ENCODE results near the gene SLC6A4.
"Not testable (repeated sequence)": the region's sequence is repeated elsewhere in the genome, so short reads cannot be mapped to it uniquely, and the experiment has no call there.

The SLC6A4 gene

GRCh38 chr17:30241051-30241450, 5.6 kb upstream of the SLC6A4 start:
- no peak for DNase-seq (ENCODE audit: low read depth)
- H3K4me3 ChIP-seq (ENCODE audit: low read depth, low read length), result no peak overlapping the region

- no peak for DNase-seq (ENCODE audit: low read depth)
- no peak overlapping the region for H3K4me3 ChIP-seq (ENCODE audit: low read depth, low read length)
Observed at GRCh38 chr17:30240177-30240576, 4.7 kb upstream of the SLC6A4 start.

DNA sequence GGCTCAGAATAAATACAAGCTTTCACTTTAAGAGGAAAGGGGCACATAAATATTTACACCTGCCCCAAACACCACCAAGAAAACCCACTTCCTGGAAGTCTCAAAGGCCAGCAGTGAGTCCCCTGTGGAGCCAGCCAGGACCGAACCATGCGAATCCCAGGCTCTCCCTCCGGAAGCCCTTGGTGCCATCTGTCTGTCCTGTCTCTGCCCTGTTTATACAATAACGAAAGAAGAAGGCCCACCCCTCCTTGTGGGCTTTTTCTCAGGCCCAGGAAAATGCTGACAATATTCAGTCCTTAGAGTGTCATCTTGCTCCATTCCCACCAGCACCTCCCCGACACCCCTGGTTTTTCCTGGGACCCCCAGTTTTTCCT, 3.6 kb upstream of the SLC6A4 start:
- no peak for DNase-seq (ENCODE audit: low read depth)
- H3K4me3 ChIP-seq (ENCODE audit: low read depth, low read length), result no peak overlapping the region

DNA sequence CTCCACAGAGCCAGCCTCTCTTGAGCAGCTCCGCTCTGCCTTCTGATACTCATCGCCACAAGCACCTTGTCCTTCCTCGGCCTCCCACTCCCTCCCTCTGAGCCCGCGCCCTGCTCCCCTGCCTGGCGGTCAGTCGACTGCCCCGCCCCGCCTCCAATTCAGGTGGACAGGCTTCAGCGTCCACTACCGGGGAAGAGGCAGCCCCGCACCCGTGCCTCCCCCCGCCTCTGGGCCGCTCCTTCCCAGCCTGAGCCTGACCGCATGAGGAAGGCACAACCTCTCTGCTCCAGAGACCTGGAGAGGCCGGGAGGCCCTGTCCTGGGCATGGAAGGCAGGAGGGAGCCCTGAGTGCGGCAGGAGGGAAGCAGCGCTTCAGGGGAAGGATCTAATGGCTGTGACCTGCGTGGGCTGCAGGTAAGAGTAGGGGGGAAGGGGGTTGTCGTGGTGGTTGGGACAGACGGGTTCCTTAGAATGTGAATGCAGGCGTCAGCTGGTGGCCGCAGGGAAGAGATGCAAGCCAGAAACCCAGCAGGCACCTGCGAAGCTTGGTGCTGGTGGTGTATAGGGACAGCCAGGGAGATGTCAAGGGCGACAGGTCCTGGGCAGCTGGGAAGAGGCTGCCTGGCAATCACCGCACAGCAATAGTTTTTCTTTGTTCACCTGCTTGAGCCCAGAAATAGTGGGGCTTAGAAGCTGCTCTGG, 3.0 kb upstream of the SLC6A4 start:
- no peak overlapping the region for H3K4me3 ChIP-seq (ENCODE audit: low read depth, low read length)
- no peak for DNase-seq (ENCODE audit: low read depth)

DNA sequence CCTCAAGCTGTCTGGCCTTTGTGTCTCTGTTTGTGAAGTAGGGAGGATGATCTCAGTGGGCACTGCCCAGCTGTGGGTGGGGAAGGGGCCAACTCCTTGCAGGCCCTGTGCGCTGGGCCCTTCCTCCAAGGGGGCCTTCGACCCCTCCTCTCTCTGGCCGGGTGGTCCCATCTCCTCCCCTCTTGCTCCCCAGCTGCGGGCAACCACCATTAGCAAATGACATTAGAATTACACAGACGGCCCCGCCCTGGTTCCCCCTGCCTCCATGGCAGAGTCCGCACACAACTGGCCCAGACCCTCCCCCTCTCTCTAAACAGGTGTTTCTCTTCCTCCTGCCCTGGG, 2.5 kb upstream of the SLC6A4 start:
- DNase-seq (ENCODE audit: low read depth), result no peak
- no peak overlapping the region for H3K4me3 ChIP-seq (ENCODE audit: low read depth, low read length)

DNA sequence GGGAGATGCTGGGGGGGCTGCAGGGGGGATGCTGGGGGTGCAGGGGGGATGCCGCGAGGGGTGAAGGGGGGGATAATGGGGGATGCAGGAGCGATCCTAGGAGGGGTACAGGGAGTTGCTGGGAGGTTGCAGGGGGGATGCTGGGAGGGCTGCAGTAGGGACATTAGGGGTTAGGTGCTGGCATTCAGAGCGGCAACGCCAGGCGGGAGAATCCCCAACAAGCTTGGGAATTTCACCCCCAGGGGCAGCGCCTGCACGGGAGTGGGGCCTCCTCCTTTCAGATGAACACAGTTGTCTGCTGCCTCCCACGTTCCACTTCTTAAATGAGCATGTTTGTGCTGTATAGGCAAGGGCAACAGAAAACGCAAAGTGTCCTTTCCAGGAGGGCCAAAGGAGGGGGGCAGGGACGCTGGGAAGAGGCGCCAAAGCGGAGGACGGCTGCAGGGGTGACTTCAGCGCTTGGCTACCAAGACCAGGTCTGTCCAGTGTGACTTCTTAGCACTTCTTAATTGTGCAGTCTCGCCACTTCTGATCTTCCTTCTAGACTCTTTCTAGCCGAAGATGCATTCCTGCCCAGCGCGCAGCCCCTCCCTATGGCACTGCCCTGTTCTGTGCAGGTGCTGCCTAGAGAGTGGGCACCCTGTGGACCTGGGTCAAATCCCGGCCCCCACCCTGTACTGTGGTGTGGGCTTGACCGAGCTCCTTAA, 2.0 kb upstream of the SLC6A4 start:
- DNase-seq (ENCODE audit: low read depth), result no peak
- no peak overlapping the region for H3K4me3 ChIP-seq (ENCODE audit: low read depth, low read length)

DNA sequence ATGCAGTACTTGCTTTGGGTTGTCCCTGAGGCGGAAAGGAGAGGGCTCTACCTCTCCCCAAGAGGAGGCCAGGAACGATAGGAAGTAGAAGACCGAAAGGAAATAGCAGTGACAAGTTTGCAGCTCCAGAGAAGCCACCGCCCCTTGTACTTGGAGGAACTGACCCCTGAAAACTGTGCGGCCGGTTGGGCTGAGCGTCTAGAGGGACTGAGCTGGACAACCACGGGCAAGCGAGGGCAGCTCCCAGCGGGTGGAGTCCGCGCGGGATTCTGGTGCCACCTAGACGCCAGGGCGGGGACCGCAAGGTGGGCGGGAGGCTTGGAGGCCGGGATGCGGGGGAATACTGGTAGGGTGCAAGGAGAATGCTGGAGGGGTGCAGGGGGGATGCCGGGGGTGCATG, 1.3 kb upstream of the SLC6A4 start:
- H3K4me3 ChIP-seq (ENCODE audit: low read depth, low read length), result peak overlapping the region; percentile 20
- no peak for DNase-seq (ENCODE audit: low read depth)

DNA sequence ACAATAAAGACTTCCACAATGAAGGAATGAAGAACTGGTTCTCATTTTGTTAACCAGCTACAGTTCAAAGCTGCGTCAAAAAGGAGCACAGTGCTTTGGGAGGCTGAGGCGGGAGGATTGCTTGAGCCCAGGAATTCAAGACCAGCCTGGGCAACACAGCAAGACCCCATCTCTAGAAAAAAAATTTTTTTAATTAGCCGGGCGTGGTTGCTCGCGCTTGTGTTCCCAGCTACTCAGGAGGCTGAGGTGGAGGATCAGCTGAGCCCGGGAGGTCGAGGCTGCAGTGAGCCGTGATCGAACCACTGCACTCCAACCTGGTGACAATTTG, 764 bp upstream of the SLC6A4 start:
- no peak for DNase-seq (ENCODE audit: low read depth)
- H3K4me3 ChIP-seq (ENCODE audit: low read depth, low read length), result peak overlapping the region; percentile 49

DNA sequence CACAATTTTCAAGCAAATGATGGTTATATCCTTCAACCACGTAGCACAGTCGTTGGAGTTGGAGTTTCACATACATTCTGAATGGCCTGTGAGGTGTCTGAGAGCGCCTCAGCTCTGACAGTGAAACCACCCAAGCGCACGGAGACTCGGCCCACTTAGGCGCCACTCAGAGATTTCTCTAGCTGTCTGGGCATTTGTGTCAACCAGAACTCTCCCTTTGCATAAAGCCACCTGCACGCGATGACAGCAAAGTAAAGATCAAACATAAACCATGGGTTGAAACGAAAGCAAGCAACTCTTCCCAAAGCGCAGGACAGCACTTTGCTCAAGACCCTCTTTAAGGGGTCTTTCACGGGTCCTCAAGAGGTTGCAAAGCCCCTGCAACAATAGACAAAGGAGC, 533 bp downstream of the SLC6A4 start:
- peak overlapping the region; percentile 49 for H3K4me3 ChIP-seq (ENCODE audit: low read depth, low read length)

DNA sequence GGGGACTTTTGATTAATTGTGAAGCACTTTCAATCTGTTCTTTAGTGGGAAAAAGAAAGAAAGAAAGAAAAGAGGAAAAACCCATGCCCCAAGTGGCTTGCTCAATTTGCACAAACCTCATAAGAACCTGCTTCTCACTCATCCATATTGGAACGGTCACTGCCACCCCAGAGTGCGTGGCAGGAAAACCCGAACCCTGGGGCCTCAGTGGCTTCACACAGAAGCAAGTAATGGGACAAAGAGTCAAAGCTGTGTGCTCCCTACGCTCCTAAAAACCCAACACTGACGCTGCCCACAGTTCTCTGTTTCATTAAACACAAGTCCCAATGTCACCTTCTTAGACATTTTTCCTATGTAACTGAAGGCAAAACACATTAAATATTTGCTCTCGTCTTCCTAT, 1.2 kb downstream of the SLC6A4 start:
- DNase-seq (ENCODE audit: low read depth), result no peak
- H3K4me3 ChIP-seq (ENCODE audit: low read depth, low read length), result no peak overlapping the region

More for the DNA sequence above, 533 bp downstream of the SLC6A4 start:
- DNase-seq (ENCODE audit: low read depth), result no peak

DNA sequence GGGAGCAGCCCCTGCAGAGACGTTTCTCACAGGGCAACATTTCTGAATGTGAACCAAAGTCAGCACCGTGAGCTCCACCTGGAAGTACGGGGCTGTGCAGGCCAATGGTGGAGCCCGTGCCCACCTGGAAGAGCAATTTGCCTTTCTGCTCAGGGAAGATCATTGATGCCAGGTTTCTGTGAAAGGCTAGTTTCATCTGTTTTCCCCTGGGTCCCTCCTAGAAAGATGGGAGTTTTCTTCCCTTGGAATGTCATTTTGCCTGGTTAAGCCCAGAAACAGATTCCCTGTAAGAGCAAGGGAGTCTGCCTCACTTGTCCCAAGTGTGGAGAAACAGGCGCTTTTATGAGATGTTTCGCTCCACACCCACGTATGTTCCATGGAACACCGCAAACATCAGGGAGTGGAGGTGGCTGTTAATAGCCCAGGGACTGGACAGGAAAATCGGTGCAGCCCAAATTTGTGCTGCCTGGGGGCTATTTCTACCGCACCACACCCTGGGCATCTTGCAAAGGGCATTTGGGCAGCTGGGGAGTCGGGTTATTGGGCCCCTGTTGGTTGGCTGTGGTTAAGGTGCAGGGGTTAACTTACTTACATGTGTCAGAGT, 2.6 kb downstream of the SLC6A4 start:
- DNase-seq (ENCODE audit: low read depth), result no peak
- H3K4me3 ChIP-seq (ENCODE audit: low read depth, low read length), result no peak overlapping the region

- no peak overlapping the region for H3K4me3 ChIP-seq (ENCODE audit: low read depth, low read length)
- DNase-seq (ENCODE audit: low read depth), result no peak
Observed at GRCh38 chr17:30232015-30232823, 3.3 kb downstream of the SLC6A4 start.

- DNase-seq (ENCODE audit: low read depth), result no peak
- no peak overlapping the region for H3K4me3 ChIP-seq (ENCODE audit: low read depth, low read length)
Observed at GRCh38 chr17:30230596-30231125, 4.8 kb downstream of the SLC6A4 start.

DNA sequence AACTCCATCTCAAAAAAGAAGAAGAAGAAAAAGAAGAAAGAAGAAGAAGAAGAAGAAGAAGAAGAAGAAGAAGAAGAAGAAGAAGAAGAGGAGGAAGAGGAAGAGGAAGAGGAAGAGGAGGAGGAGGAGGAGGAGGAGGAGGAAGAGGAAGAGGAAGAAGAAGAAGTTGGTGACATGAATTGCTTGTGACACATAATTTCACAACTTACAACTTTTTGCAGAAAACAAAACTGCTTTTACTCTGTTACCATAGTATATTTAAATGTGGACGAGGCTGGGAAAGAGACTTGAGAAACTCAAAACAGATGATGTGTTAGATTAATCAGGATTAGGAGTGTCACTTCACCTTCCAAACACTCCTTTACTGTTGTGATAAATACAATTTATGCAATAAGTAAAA, 5.5 kb downstream of the SLC6A4 start:
- not testable (repeated sequence) for H3K4me3 ChIP-seq (ENCODE audit: low read depth, low read length); DNase-seq (ENCODE audit: low read depth)

- H3K4me3 ChIP-seq (ENCODE audit: low read depth, low read length), result no peak overlapping the region
- no peak for DNase-seq (ENCODE audit: low read depth)
Observed at GRCh38 chr17:30229012-30229411, 6.5 kb downstream of the SLC6A4 start.

- no peak for DNase-seq (ENCODE audit: low read depth)
- no peak overlapping the region for H3K4me3 ChIP-seq (ENCODE audit: low read depth, low read length)
Observed at GRCh38 chr17:30228011-30228410, 7.5 kb downstream of the SLC6A4 start.

DNA sequence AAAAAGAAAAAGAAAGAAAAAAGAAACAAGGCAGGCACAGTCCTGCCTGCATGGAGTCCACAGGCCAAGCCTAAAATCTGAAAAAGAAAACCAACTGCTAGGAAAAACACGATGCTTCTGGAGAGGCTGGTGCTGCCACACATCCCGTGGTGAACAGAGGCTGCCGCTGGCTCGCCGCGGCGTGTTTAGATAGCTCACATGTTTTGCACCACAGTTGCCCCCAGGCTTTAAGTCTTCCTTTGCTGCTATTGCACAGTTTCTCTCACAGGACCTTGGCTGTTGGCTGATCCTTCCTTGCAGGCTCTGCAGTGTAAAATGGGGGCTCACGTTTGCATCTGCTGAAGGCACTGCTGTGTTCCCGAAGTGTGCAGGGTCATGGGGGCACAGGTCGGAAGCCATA, 8.6 kb downstream of the SLC6A4 start:
- H3K4me3 ChIP-seq (ENCODE audit: low read depth, low read length), result no peak overlapping the region
- DNase-seq (ENCODE audit: low read depth), result no peak

DNA sequence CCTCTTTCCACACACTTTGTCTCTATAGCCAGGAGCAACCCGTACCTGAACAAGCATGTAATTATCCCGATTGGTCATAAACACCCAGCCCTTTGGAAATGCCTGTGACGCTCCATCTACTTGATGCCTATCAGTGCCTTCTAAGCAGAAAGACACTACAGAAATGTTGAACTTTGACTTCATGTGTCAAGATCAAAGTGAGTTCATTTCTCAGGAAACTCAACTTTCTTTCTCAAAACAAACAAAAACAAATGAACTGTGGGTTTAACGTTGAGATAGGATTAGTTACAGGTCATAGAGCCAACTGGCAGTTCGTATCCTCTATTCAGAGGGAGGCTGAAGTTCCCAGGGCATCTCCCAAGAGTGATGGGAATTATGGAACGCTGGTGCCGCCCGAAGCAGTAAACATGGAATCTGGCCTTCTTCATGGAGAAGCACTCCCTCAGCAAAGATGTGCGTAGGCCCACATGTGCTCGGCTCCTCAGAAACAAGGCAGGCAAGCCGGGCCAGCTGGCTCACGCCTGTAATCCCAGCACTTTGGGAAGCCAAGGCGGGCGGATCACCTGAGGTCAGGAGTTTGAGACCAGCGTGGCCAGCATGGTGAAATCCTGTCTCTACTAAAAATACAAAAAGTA, 9.5 kb downstream of the SLC6A4 start:
- no peak for DNase-seq (ENCODE audit: low read depth)
- no peak overlapping the region for H3K4me3 ChIP-seq (ENCODE audit: low read depth, low read length)

- no peak for DNase-seq (ENCODE audit: low read depth)
- H3K4me3 ChIP-seq (ENCODE audit: low read depth, low read length), result no peak overlapping the region
Observed at GRCh38 chr17:30225112-30225511, 10.4 kb downstream of the SLC6A4 start.

Data from skeletal muscle cell (primary cell).